ENCODE measurements around the gene FOXC1.

Gene FOXC1

DNA sequence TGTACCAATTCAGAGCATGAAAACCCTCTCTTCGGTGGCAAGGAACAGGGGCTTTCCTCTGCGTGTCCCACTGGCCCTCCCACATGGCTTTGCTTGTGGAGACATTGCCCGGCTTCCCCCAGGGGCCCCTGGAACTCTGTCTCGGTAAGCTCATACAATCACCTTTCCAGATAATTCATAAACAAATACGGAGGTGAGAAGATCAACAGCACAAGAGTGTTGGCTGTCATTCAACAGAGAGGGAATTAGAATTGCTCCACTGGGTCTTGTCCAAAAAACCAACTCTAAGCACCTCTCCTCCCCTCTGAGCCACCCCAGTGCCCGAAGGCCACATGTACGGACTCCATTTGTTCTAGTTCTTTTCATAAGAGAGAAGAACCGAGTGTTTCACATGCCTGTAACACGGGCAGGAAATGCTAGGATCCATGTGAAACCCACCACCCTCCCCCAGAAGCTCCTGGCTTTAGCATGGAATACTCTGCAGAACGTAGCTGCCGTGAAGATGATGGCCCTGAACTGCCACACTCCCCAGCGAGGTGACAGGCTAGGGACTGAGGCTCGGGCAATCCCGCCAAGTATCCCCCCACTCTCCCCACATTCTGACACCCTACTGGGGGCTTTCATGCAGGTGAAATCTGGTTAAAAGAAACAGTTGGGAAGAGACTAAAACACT is 24.6 kb upstream of the FOXC1 start:
- no peak for DNase-seq

DNA sequence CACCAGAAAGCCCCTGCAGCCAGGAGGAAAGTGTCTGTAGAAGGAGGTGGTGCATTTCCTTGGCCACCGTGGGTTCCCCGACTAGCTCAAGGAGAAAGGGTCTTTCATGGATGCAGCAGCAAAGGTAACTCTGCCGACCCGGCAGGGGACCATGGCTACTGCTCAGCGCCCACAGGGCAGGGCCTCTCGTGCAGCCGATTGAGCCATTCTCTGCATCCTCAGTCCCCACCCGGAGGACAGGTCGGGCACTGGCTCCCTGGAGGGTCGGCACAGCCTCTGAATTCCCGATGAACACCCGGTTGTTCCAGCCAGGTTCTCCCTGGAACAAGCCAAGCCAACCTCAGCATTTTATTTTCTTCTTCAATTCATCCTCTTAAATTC is 24.1 kb upstream of the FOXC1 start:
- no peak for DNase-seq

DNA sequence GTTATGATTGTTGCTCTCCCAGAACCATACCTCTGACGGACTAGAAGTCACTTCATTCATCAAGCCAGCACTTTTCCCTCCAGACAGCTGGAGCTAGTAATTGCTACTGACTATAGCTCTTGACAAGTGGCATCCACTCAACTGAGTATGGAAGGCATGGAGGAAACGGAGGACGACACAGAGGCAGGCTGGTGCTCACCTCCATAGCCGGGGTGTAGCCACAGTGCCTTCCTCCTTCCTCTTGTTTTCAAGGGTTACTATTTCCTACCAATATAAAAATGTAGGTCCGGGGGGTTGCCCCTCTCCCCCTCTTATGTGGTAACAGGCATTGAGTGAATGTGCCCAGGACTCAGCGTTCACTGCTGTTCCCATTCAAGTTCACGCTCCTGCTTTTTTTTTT is 23.5 kb upstream of the FOXC1 start:
- DNase-seq, result no peak

DNA sequence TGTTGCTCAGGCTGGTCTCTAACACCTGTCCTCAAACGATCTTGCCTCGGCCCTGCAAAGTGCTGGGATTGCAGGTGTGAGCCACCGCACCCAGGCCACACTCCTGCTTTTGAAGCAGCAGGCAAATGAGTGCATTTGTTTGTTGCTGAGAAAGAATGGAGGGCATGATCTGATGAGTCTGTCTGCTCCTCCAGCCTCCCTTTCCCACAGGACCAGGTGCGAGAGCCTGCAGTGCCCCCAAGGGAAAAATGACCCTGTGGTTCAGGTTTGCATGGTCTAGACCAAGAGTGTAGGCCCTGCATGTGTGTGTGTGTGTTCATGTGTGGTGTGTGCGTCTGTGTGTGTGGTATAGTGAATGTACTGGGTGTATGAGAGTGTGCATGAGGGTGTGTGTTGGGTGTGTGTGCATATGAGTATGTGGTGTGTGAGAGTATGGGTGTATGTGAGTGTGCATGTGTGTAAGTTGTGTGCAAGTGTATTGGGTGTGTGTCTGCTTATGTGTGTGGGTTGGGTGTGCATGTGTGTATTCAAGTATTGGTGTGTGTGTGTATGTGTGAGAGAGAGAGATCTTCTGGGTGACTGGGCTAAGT is 22.8 kb upstream of the FOXC1 start:
- no peak for DNase-seq

DNA sequence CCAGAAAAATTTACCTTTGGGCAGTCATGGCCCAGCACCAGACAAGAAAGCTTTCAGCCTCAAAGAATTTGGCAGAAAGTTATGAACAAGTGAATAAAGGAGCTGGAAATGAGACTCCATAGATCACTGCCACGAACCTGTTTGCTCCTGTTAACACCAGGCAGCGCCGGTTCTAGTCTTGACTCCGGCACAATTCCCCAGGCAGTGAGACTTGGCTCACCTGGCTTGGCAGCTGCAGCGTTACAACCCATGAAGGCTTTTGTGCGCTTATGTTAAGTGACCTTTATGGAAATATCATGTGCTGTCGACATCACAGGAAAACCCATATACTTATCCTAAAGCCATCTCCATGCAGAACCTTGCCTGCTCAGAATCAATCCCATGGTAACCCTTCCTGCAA is 22.2 kb upstream of the FOXC1 start:
- DNase-seq, result no peak

DNA sequence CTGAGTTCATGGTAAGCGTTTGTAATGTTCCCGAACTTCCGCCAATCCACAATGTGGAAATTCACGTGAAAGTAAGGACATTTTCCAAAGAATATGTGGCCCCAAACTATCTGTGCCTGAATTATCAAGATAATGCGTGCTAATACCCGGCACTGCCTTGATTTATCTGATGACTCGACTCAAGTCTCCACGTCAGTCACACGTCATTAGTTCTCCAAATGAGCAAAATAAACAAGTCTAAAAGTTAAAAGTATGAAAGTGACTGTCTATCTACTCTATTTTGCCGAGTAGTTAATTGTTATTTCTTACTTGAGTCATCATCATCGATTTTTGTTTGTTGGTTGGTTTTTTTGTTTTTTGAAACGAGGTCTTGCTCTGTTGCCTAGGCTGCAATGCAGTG is 21.7 kb upstream of the FOXC1 start:
- no peak for DNase-seq

DNA sequence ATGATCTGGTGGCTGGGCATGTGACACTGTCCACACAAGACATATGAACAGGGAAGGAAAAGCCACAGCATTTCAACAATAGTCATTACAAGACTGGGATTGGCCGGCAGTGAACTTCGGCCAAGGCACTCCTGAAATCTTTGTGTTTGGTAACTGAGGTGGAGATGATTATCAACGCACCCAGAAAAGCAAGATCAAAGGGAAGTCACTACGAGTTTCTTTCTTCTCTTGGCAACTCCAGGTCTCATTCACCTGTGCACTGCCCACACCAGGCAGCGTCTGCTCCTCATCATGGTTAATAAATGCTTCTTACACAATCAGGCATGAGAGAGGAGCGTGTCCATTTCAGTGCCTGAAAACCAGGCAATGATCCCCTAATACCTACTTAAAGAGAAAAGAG is 20.5 kb upstream of the FOXC1 start:
- no peak for DNase-seq

DNA sequence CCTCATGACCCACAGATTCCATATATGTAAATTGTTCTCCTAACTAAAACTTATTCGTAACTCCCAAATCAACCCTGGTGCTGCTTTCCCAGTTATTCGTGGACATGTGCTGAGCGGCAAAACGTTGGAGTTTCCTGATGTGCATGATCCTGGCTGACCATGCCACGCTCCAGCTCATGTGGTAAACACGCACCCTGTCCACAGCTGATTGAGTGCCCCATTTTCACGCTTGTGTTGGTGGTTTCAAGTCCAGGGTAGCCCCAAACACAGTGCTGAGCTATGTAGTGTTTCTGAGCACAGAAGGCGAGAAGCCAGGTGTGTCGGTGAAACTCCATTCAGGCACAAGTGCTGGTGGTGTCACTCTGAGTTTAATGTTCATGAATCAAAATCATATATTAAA is 19.1 kb upstream of the FOXC1 start:
- DNase-seq, result no peak

DNA sequence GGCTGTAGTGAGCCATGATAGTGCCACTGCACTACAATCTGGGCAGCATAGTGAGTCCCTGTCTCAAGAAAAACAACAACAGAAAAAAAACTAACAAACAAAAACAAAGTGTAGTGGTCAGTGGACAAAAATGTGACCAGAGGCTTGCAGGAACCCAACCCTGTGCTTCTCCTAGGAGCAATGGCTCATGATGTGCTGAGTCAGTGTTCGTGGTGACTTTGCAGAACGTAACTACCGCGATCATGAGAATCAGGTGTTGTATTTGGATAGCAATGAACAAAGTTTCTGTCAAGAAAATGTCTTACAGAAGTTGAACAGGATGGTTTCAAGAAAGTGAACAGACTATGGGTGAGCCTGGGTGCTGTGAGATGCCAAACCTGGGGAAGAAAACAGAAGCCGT is 18.5 kb upstream of the FOXC1 start:
- DNase-seq, result no peak

DNA sequence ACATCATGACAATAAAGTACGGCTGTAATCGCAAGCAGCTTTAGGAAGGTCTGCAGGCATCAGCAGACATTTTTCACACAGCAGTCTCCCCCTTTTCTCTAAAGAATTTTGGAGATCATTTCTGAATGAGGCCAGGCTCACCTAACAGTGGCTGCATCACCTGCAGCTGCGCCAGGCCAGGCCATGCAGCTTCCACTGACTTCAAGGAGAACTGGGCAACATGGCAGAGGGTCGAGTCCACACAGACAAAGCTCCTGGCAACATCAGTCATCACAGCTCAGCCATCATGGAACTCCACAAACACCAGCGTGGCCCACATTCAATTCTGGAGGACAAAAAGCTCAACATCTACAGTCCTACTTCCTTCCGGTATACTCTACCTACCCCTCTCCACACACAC is 17.8 kb upstream of the FOXC1 start:
- DNase-seq, result no peak

DNA sequence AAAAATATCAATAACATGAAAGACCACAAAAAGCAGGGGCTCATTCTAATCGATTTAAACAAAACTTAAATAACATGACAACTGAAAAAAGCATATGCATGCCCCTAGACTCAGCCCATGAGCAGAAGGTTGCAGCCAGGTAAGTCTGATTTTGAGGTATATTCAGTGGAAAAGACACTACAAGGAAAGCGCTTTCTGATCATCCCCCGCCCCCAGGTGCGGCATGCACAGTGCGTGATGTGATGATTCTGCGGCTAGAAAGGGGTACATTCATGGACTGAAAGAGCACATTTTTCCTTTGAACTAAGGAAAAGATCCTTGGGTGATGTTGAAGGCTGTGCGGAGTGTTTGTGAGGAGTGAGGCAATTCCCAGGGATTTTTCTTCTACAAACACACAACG is 16.9 kb upstream of the FOXC1 start:
- no peak for DNase-seq

DNA sequence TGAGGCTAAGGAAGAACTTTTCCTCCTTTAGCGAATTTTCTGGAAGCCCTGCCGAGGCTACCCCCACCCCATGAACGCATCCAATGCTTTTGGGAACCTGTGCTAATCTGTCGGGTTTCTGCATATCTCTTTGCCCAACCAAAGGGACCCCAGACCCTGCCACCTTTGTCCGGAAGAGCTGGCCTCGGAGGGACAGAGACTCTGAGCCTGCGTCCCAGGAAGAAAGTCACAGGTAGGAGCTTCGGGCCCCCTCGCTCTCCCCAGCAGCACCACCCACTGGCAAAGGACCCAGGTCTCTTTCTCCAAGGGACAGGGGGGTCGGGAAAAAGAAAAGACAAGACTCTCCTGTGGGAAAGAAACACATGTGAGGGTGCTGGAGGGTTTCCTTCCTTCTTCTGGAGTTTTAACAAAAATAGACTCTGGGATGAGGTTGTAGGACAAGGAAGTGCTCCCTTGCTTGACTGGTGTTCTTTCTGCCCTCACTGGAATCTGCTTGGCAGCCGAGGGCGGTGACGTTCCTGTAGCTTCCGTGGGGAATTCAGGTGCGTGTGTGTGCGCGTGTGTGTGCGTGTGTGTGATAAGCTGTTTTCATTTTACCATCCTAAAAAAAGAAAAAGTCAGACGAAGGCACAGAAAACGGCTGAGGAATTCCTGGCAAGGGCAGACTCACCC is 16.3 kb upstream of the FOXC1 start:
- DNase-seq, result no peak

DNA sequence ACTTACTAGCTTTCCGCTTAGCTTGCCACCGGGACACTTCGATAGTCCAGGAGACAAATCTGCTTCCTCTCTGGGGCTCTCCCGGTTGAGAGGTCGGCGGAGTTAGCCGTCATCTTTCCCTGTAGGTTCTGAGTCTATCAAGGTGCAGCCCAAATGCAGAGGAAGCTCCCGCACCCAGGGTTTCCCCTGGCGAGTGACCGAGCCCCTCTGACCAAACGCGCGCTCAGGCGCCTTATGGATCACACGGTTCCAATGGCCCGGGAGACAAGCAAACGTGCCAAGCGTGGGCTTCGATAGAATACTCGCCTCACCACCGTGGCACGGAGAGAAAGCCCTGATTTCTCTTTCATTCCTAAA is 15.8 kb upstream of the FOXC1 start:
- no peak for DNase-seq

DNA sequence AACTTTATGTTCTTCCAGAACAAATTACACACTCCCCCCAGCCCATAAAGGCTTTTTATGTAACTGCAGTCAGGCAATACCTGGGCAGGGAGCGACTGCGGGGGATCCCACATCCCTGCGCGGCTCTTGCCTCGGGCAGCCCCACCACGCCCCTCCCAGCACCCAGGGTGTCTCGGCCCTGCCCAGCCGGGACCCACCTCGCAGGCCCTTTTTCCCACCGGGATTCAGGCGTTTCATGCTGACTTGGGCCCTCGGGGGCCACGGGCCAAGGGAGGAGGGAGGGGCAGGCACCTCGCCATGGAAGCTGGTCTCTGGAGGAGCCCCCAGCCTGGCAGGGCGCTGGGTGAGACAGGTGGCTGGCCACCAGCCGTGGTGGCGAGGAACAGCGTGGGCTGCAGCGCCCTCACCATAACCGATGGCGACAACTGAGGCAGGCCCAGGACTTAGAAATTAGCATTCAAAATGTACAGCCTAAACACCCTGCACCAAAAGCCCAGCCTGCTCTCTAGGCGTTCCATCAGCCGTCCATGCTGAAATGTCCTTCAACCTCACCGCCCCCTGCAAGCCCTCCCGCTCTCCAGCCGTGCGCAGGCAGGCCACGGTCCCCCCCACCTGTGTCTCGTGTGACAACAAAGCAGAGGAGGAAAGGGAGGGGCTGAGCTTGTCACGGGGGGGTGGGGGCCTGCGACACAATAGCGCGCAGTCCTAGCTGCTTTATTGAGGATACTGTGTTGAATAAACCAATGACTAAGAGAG is 15.1 kb upstream of the FOXC1 start:
- DNase-seq, result no peak

DNA sequence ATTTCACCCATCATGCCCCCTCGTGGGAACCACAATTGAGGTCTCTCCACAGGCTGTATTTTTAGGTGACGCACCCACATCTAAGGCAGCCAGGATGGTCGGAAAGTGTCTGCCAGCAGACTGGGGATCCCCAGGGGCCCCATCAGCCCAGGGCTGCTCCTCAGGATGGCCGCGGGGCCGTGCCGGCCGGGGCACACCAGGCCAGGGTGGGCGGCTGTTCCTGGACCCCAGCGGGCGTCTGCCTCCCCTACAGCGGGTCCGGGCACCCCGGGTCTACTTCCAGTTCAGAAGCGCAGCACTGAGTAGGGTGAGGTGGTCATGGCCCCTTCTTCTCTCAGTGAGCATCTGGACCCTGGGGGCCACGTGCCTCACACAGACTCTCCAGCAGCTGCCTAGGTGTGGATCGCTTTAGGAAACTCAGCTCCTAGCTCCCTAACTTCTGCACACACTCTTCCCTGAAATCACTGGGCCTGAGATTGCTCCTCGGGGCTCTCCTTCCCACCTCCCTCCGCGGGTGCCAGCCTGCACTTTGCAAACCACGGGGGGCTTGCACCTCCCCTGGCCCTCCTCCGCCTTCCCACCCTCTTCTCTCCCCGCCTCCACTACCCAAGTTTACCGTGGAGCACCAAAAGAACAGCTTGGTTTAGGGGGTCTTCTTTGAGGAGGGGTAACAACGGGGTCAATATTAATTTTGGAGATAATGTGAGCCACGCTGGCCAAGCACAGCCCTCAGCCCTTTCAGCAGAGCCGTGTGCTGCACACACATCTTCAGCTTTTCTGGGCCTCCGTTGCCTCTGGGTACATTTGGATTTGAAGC is 14.2 kb upstream of the FOXC1 start:
- no peak for DNase-seq

DNA sequence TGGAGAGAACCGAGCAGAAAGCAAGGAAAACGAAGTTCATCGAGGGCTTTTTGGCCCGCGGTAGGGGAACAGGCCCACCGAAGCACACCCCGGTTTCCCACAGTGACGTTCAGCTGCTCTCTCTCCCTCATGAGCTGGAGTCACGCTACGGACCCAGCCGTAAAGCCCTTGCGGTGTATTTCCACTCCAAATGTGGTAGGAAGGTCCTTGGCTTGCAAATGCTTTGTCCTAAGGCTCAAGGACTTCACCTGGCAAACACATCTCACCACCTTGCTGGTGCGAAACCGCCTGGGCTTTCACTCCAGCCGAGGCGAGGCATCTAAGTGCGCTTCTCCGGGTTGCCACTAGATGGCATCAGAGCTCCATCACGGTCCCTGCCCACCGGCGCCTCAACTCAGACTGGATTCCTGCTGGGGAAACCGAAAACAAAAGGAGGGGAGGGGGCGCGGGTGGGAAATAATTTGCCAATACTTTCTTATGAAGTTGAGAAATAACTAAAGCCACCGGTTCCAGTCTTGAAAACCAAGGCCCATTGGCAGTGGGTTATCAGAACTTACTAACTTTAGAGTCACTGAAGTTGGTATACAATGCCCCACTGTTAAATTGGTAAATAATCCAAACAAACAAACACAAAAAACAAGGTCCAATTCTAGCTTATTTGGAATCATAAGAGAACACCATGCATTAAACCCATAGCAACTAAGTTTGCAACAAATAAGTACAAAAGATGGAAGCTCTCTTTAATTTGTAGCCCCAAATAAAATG is 13.4 kb upstream of the FOXC1 start:
- DNase-seq, result peak; percentile 37

DNA sequence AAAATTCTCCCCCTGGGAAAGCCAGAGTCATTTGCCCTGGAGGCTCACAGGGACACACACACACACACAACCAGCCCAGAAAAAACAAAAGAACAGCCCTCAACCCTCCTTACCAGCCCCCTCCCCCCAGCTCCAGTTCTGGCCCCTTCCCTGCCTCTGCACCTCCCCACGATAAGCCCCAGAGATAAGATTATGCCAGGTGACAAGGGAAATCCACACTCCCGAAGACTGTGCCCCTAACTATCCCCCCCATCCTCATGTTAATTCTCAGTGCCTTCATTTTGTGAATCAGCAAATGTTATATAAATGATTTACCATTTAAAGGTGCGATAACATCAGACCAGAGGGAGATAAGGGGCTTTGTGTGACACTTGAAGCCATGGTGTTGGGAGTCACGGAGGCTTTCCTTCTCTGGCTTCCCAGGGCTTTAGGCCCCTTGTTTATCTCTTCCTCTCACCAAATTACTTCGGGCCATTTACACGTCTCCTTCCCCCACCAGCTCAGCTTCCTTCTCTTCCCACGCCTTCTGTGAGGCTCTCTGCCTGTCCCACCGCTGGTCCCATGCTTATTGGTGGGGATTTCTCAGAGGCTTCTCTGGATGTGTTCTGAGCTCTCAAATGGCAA is 12.5 kb upstream of the FOXC1 start:
- DNase-seq, result no peak

DNA sequence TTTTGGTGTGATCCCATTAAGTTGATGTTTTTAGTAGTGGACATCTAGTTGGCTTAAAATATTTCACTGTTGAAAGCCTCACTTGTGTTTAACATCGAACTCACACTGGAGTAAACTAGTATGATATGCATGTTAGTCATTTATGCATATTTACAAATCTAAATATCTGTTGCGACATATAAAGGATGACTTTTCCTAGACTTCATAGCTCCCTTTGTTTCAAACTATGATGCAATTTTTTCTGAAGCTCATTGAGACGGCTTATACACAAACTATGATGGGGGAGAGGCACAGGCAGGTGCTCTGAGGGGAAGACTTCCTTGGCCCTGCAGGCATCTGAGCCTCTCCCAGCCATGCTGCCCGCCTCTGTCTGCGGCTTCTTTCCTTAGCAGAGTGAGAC is 11.8 kb upstream of the FOXC1 start:
- no peak for DNase-seq

DNA sequence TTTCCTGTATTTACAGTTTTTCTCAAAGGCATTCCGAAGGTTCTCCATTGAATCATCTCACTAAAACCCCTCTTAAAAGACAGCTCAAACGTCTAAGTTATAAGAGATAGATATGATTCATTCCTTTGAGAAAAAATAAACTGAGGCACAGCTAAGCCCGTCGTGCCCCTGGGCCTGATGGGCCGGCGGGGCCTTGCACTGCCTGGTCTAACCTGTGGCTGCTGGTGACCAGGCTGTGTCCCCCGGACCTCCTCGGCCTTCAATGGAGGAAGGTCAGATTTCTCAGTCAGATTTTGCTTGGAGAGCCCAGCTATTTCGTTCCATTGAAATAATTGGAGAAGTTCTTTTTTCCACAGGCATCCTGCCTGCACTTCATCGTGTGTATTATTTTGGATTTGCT is 11.3 kb upstream of the FOXC1 start:
- no peak for DNase-seq

DNA sequence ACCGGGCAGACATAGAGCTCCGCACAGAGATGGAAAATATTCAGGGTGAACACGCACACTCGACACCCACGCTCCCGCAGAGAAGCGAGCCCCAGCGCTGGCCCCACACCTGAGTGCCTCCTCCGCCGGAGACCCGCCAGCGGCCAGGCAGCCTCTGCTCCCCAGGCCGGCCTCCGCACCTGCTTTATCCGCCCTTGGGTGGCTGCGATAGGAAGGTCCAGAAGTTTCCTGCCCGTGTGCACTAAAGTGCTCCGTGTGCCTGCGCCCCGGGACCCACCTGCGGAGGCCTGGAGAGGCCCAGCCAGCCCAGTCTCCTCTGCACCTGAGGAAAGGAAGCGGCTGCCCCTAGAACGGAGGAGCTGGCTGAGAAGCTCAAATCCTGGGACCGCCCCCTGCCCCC is 10.8 kb upstream of the FOXC1 start:
- no peak for DNase-seq

DNA sequence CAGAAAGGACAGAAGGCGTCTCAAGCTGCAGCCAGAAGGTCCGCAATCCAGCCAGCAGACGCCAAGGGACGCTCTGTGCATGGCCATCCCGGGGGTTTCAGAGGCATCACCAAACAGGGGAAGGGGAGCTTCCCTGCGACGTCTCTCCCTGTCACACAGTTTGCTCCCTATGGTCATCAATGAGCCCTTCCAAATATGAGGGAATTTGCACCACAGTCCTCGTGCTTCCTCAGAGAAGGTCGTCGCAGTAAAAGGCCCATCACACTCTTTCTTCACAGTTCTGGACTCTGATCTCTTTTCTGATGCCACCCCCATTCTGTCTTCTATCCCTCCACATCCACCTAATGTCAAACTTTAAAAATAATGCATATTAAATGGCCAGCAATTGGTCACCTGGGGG is 10.2 kb upstream of the FOXC1 start:
- no peak for DNase-seq
